NT2/D1 (cell line): ENCODE data around the gene GSTM4.

ENCODE experiments used
- DNase-seq: peaks from one replicate; pipeline ENCODE4 v3.0.0-alpha.2; 2011; ENCODE audit warnings: low read depth, low spot score
- H3K27me3 ChIP-seq: 2 replicates; pipeline ENCODE4 v1.6.0; 2011; ENCODE audit warnings: mild to moderate bottlenecking; ENCODE audit not compliant: insufficient read length, insufficient read depth
- H3K36me3 ChIP-seq: 2 replicates; pipeline ENCODE4 v1.6.1; 2011; ENCODE audit warnings: mild to moderate bottlenecking, low read length, mixed read lengths; ENCODE audit not compliant: insufficient read depth, insufficient read length
- H3K4me1 ChIP-seq: 2 replicates; pipeline ENCODE4 v1.5.1; 2011; ENCODE audit not compliant: insufficient read depth, insufficient read length
- H3K4me3 ChIP-seq: 2 replicates; pipeline ENCODE4 v1.5.1; 2011; ENCODE audit warnings: low read depth; ENCODE audit not compliant: insufficient read length
- H3K9ac ChIP-seq: 2 replicates; pipeline ENCODE4 v1.6.0; 2011; ENCODE audit warnings: low read depth; ENCODE audit not compliant: insufficient read length
- H3K9me3 ChIP-seq: 2 replicates; pipeline ENCODE4 v1.5.1; 2011; ENCODE audit warnings: mild to moderate bottlenecking, low read length; ENCODE audit not compliant: insufficient read depth
- SUZ12 ChIP-seq: IDR thresholded peaks from 2 replicates; pipeline ENCODE4 v1.6.1; 2011; ENCODE audit not compliant: insufficient read length, insufficient read depth; ENCODE audit errors: extremely low read depth
- YY1 ChIP-seq: IDR thresholded peaks from 2 replicates; pipeline ENCODE4 v1.6.1; 2011; ENCODE audit not compliant: insufficient read length, insufficient read depth
- ZNF274 ChIP-seq: IDR thresholded peaks from 2 replicates; pipeline ENCODE4 v1.6.1; 2011; ENCODE audit warnings: mild to moderate bottlenecking, low read depth, low read length

Gene GSTM4

DNA sequence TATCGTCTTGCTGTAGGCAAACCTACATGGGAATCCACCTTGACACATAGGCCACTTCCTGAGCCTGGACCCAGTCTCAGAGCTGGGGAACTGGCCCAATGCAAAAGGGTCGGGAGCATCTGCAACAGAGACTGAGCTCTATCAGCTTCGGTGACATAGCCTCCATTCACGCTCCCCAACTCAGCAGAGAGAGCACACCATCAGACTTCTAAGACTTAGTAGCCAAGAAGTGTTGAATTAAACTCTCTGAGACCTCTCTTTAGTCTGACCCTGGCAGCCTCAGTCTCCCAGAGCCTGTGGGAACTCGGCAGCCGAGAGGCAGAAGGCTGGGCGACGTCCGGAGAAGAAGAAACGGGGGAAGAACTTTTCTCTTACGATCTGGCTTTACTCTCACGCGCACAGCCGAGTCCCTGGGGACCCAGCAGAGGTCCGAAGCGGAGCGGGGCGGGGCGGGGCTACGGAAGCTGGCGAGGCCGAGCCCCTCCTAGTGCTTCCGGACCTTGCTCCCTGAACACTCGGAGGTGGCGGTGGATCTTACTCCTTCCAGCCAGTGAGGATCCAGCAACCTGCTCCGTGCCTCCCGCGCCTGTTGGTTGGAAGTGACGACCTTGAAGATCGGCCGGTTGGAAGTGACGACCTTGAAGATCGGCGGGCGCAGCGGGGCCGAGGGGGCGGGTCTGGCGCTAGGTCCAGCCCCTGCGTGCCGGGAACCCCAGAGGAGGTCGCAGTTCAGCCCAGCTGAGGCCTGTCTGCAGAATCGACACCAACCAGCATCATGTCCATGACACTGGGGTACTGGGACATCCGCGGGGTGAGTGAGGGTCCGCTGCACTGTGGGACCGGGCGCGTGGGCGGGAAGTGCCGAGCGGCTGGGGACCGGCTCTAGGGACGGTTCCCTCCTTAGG is at the start of gene GSTM4:
Gene GSTM4 (plus strand): TSS at position 485 of the 905 bp plus-strand sequence. CDS start 291 bp downstream, at position 776.
- DNase-seq: peak; percentile 71
- Histone ChIP-seq H3K4me3 (peak within 1 kb of the TSS; percentile 71), H3K4me1 (no peaks in the 10 kb centered on the region), H3K9ac (peak within 1 kb of the TSS; percentile 76), H3K9me3 (no peaks in the 10 kb centered on the region), H3K36me3 (no peaks in the 10 kb centered on the region), H3K27me3 (peaks cover 9% of the 10 kb centered on the region)
- TF ChIP-seq YY1 (no peak), SUZ12 (no peak), ZNF274 (no peak)

DNA sequence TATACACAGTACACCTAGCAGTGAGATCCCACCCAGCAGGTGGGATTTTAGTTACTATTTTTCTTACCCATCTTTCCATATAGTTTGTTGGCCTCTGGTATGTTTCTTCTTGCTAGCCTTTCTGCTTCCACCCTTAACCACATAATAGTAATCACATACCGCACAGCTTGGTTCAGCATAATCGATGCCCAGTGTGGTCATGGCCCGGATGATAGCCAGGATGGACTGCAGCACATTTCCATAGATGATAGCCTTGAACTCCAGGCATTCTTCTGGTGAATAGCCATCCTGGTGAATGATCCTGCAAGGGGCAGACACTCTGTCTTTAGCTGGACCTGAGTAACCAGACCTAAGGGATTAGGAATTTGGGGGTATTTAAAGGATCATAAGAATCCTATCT is 46.0 kb upstream of the GSTM4 start:
- H3K27me3 ChIP-seq: no peaks in the 10 kb centered on the region
- no peak for DNase-seq
- TF ChIP-seq SUZ12 (no peak), ZNF274 (no peak), YY1 (no peak)
- no peak overlapping the region for H3K9ac ChIP-seq
- H3K4me1 ChIP-seq: peaks cover 13% of the 10 kb centered on the region
- no peak overlapping the region for H3K4me3 ChIP-seq
- H3K36me3 ChIP-seq: no peaks in the 10 kb centered on the region
- H3K9me3 ChIP-seq: no peaks in the 10 kb centered on the region

- H3K36me3 ChIP-seq: no peaks in the 10 kb centered on the region
- H3K27me3 ChIP-seq: no peaks in the 10 kb centered on the region
- DNase-seq: peak; percentile 71
- H3K9ac ChIP-seq: no peak overlapping the region
- H3K9me3 ChIP-seq: no peaks in the 10 kb centered on the region
- TF ChIP-seq YY1 (no peak), ZNF274 (no peak), SUZ12 (no peak)
- peaks cover 13% of the 10 kb centered on the region for H3K4me1 ChIP-seq
- H3K4me3 ChIP-seq: no peak overlapping the region
These were observed 45.1 kb upstream of the GSTM4 start for GRCh38 chr1:109610609-109611307.

- TF ChIP-seq ZNF274 (no peak), SUZ12 (no peak), YY1 (no peak)
- Histone ChIP-seq H3K9ac (no peak overlapping the region), H3K4me1 (peaks cover 13% of the 10 kb centered on the region), H3K9me3 (no peaks in the 10 kb centered on the region), H3K4me3 (no peak overlapping the region), H3K27me3 (no peaks in the 10 kb centered on the region), H3K36me3 (no peaks in the 10 kb centered on the region)
- no peak for DNase-seq
These were observed 44.5 kb upstream of the GSTM4 start for GRCh38 chr1:109611308-109611990.

DNA sequence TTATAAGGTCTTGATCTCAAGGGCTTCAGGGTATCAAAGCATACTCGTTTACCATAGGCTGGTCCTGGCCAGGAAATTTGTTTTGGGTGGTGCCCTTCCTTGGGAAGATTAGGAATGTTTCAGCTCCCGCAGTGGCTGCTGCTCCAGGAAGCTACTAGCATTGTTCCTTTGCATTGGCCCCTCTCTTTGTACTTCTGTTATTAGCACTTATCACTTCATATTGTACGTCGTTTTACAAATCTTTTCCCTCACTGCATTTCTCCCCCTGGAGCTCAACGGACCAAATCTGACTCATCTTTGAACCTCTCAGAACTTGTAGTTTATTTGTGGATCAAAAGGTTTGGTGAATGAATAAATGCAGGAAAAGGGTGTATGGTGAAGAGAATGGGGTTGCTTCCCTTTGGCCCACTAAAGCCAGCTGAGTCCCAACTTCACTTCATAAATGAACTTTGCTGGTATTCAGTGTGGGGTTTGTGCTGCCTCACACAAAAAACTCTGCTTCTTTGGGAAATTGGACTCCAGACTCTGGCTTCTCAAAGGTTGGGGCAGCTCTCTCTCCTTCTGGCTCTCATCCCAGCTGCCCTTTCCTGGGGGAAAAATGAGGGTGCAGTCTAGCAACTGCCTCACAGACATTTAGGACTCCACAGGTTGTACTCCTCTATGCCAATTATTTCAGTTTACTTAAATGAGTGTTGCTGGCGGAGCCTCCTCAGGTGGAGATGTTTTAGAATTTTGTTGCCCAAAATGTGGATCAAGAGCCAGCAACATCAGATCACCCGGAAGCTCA is 42.3 kb upstream of the GSTM4 start:
- Histone ChIP-seq H3K9ac (no peak overlapping the region), H3K27me3 (no peaks in the 10 kb centered on the region), H3K9me3 (no peaks in the 10 kb centered on the region), H3K4me1 (peaks cover 13% of the 10 kb centered on the region), H3K4me3 (no peak overlapping the region), H3K36me3 (no peaks in the 10 kb centered on the region)
- DNase-seq: no peak
- TF ChIP-seq ZNF274 (no peak), SUZ12 (no peak), YY1 (no peak)

- Histone ChIP-seq H3K4me3 (no peak overlapping the region), H3K36me3 (no peaks in the 10 kb centered on the region), H3K27me3 (no peaks in the 10 kb centered on the region), H3K9me3 (no peaks in the 10 kb centered on the region), H3K9ac (no peak overlapping the region), H3K4me1 (peaks cover 6% of the 10 kb centered on the region)
- no peak for DNase-seq
- TF ChIP-seq YY1: no peak
- no peak for TF ChIP-seq ZNF274
- TF ChIP-seq SUZ12: no peak
These were observed 40.0 kb upstream of the GSTM4 start for GRCh38 chr1:109615879-109616278.
